ENCODE results near the gene RYR2. TPM values are rescaled to one million over a fixed set of nuclear protein-coding genes. Genes with fewer than 3 reads are reported as not detected.
"Not testable (repeated sequence)": the region's sequence is repeated elsewhere in the genome, so short reads cannot be mapped to it uniquely, and the experiment has no call there.

Gene RYR2
- total RNA-seq, 1 donor from 2014 or later: 8.7 TPM

GRCh38 chr1:237566581-237566980 lies 524.6 kb downstream of the RYR2 start:
- H3K27me3 Mint-ChIP-seq (ENCODE audit: low read depth): no peaks in the 10 kb centered on the region
- intact Hi-C loops (cut with micrococcal nuclease): loop anchor here (10.0 kb wide), 1 partner anchor 522 kb away; the partner anchor contains the start of gene RYR2
- no peaks in the 10 kb centered on the region for H3K4me1 Mint-ChIP-seq (ENCODE audit: low read depth)
- H3K4me3 Mint-ChIP-seq (ENCODE audit: low read depth): no peak overlapping the region
- H3K9me3 Mint-ChIP-seq: no peaks in the 10 kb centered on the region
- no peak for DNase-seq (ENCODE audit: low spot score)
- H3K27ac Mint-ChIP-seq: no peak overlapping the region
- no peaks in the 10 kb centered on the region for H3K36me3 Mint-ChIP-seq (ENCODE audit: low read depth)

- no peak overlapping the region for H3K27ac Mint-ChIP-seq
- intact Hi-C loops (cut with micrococcal nuclease): loop anchor here (10.0 kb wide), 1 partner anchor 524 kb away; the partner anchor contains the start of gene RYR2
- H3K9me3 Mint-ChIP-seq: no peaks in the 10 kb centered on the region
- H3K4me1 Mint-ChIP-seq (ENCODE audit: low read depth): no peaks in the 10 kb centered on the region
- no peaks in the 10 kb centered on the region for H3K27me3 Mint-ChIP-seq (ENCODE audit: low read depth)
- H3K4me3 Mint-ChIP-seq (ENCODE audit: low read depth): no peak overlapping the region
- no peaks in the 10 kb centered on the region for H3K36me3 Mint-ChIP-seq (ENCODE audit: low read depth)
- DNase-seq (ENCODE audit: low spot score): no peak
Measured at GRCh38 chr1:237568955-237569354, 527.0 kb downstream of the RYR2 start.

GRCh38 chr1:237570530-237570929 lies 528.5 kb downstream of the RYR2 start:
- Mint-ChIP-seq H3K27me3 (ENCODE audit: low read depth) (no peaks in the 10 kb centered on the region), H3K36me3 (ENCODE audit: low read depth) (no peaks in the 10 kb centered on the region), H3K4me3 (ENCODE audit: low read depth) (no peak overlapping the region), H3K27ac (no peak overlapping the region), H3K4me1 (ENCODE audit: low read depth) (no peaks in the 10 kb centered on the region), H3K9me3 (peaks cover 8% of the 10 kb centered on the region)
- intact Hi-C loops (cut with micrococcal nuclease): no loop called here
- DNase-seq (ENCODE audit: low spot score): no peak

- intact Hi-C loops (cut with micrococcal nuclease): no loop called here
- Mint-ChIP-seq H3K9me3 (peaks cover 27% of the 10 kb centered on the region), H3K36me3 (ENCODE audit: low read depth) (no peaks in the 10 kb centered on the region), H3K4me3 (ENCODE audit: low read depth) (no peak overlapping the region), H3K4me1 (ENCODE audit: low read depth) (no peaks in the 10 kb centered on the region), H3K27ac (no peak overlapping the region), H3K27me3 (ENCODE audit: low read depth) (no peaks in the 10 kb centered on the region)
- no peak for DNase-seq (ENCODE audit: low spot score)
Measured at GRCh38 chr1:237574536-237574935, 532.6 kb downstream of the RYR2 start.

GRCh38 chr1:237578540-237578939 lies 536.6 kb downstream of the RYR2 start:
- Mint-ChIP-seq H3K27ac (no peak overlapping the region), H3K9me3 (peaks cover 27% of the 10 kb centered on the region), H3K27me3 (ENCODE audit: low read depth) (no peaks in the 10 kb centered on the region), H3K4me3 (ENCODE audit: low read depth) (no peak overlapping the region), H3K4me1 (ENCODE audit: low read depth) (no peaks in the 10 kb centered on the region), H3K36me3 (ENCODE audit: low read depth) (no peaks in the 10 kb centered on the region)
- DNase-seq (ENCODE audit: low spot score): no peak
- intact Hi-C loops (cut with micrococcal nuclease): no loop called here

- no peak overlapping the region for H3K27ac Mint-ChIP-seq
Measured at GRCh38 chr1:237580726-237581125, 538.7 kb downstream of the RYR2 start.

GRCh38 chr1:237583270-237583669 lies 541.3 kb downstream of the RYR2 start:
- intact Hi-C loops (cut with micrococcal nuclease): no loop called here
- no peak for DNase-seq (ENCODE audit: low spot score)
- Mint-ChIP-seq H3K36me3 (ENCODE audit: low read depth) (no peaks in the 10 kb centered on the region), H3K27me3 (ENCODE audit: low read depth) (no peaks in the 10 kb centered on the region), H3K9me3 (peaks cover 2% of the 10 kb centered on the region), H3K4me3 (ENCODE audit: low read depth) (no peak overlapping the region), H3K27ac (no peak overlapping the region), H3K4me1 (ENCODE audit: low read depth) (no peaks in the 10 kb centered on the region)

More at GRCh38 chr1:237580726-237581125, 538.7 kb downstream of the RYR2 start:
- Mint-ChIP-seq H3K36me3 (ENCODE audit: low read depth) (no peaks in the 10 kb centered on the region), H3K4me3 (ENCODE audit: low read depth) (no peak overlapping the region), H3K4me1 (ENCODE audit: low read depth) (no peaks in the 10 kb centered on the region), H3K9me3 (peaks cover 17% of the 10 kb centered on the region), H3K27me3 (ENCODE audit: low read depth) (no peaks in the 10 kb centered on the region)
- DNase-seq (ENCODE audit: low spot score): no peak
- intact Hi-C loops (cut with micrococcal nuclease): no loop called here

GRCh38 chr1:237583756-237584155 lies 541.8 kb downstream of the RYR2 start:
- intact Hi-C loops (cut with micrococcal nuclease): no loop called here
- Mint-ChIP-seq H3K9me3 (no peaks in the 10 kb centered on the region), H3K36me3 (ENCODE audit: low read depth) (no peaks in the 10 kb centered on the region), H3K4me1 (ENCODE audit: low read depth) (no peaks in the 10 kb centered on the region), H3K27ac (no peak overlapping the region), H3K4me3 (ENCODE audit: low read depth) (no peak overlapping the region), H3K27me3 (ENCODE audit: low read depth) (no peaks in the 10 kb centered on the region)
- no peak for DNase-seq (ENCODE audit: low spot score)

- Mint-ChIP-seq H3K9me3 (peaks cover 5% of the 10 kb centered on the region), H3K36me3 (ENCODE audit: low read depth) (peaks cover 5% of the 10 kb centered on the region), H3K4me3 (ENCODE audit: low read depth) (no peak overlapping the region), H3K4me1 (ENCODE audit: low read depth) (no peaks in the 10 kb centered on the region), H3K27me3 (ENCODE audit: low read depth) (no peaks in the 10 kb centered on the region), H3K27ac (no peak overlapping the region)
- intact Hi-C loops (cut with micrococcal nuclease): no loop called here
- DNase-seq (ENCODE audit: low spot score): no peak
Measured at GRCh38 chr1:237590386-237590785, 548.4 kb downstream of the RYR2 start.

- Mint-ChIP-seq H3K4me3 (ENCODE audit: low read depth) (no peak overlapping the region), H3K27me3 (ENCODE audit: low read depth) (no peaks in the 10 kb centered on the region), H3K4me1 (ENCODE audit: low read depth) (no peaks in the 10 kb centered on the region), H3K27ac (no peak overlapping the region), H3K36me3 (ENCODE audit: low read depth) (peaks cover 14% of the 10 kb centered on the region), H3K9me3 (peaks cover 12% of the 10 kb centered on the region)
- intact Hi-C loops (cut with micrococcal nuclease): no loop called here
- DNase-seq (ENCODE audit: low spot score): no peak
Measured at GRCh38 chr1:237591353-237591752, 549.4 kb downstream of the RYR2 start.

GRCh38 chr1:237603036-237603568 lies 561.1 kb downstream of the RYR2 start:
- H3K9me3 Mint-ChIP-seq: peaks cover 14% of the 10 kb centered on the region
- H3K27me3 Mint-ChIP-seq (ENCODE audit: low read depth); H3K4me1 Mint-ChIP-seq (ENCODE audit: low read depth); H3K27ac Mint-ChIP-seq; H3K36me3 Mint-ChIP-seq (ENCODE audit: low read depth); DNase-seq (ENCODE audit: low spot score); intact Hi-C loops (cut with micrococcal nuclease); H3K4me3 Mint-ChIP-seq (ENCODE audit: low read depth): not testable (repeated sequence)

GRCh38 chr1:237608433-237608832 lies 566.4 kb downstream of the RYR2 start:
- no peak overlapping the region for H3K4me3 Mint-ChIP-seq (ENCODE audit: low read depth)
- no peaks in the 10 kb centered on the region for H3K4me1 Mint-ChIP-seq (ENCODE audit: low read depth)
- peaks cover 11% of the 10 kb centered on the region for H3K9me3 Mint-ChIP-seq
- H3K27ac Mint-ChIP-seq: no peak overlapping the region
- intact Hi-C loops (cut with micrococcal nuclease): no loop called here
- no peaks in the 10 kb centered on the region for H3K27me3 Mint-ChIP-seq (ENCODE audit: low read depth)
- peaks cover 7% of the 10 kb centered on the region for H3K36me3 Mint-ChIP-seq (ENCODE audit: low read depth)
- no peak for DNase-seq (ENCODE audit: low spot score)

- no peak for DNase-seq (ENCODE audit: low spot score)
- no peak overlapping the region for H3K27ac Mint-ChIP-seq
- peaks cover 6% of the 10 kb centered on the region for H3K36me3 Mint-ChIP-seq (ENCODE audit: low read depth)
- intact Hi-C loops (cut with micrococcal nuclease): no loop called here
- no peak overlapping the region for H3K4me3 Mint-ChIP-seq (ENCODE audit: low read depth)
- peaks cover 4% of the 10 kb centered on the region for H3K9me3 Mint-ChIP-seq
- H3K4me1 Mint-ChIP-seq (ENCODE audit: low read depth): no peaks in the 10 kb centered on the region
- H3K27me3 Mint-ChIP-seq (ENCODE audit: low read depth): no peaks in the 10 kb centered on the region
Measured at GRCh38 chr1:237610157-237610556, 568.2 kb downstream of the RYR2 start.

- no peaks in the 10 kb centered on the region for H3K27me3 Mint-ChIP-seq (ENCODE audit: low read depth)
- peaks cover 27% of the 10 kb centered on the region for H3K36me3 Mint-ChIP-seq (ENCODE audit: low read depth)
- H3K27ac Mint-ChIP-seq: no peak overlapping the region
- peaks cover 23% of the 10 kb centered on the region for H3K9me3 Mint-ChIP-seq
- no peaks in the 10 kb centered on the region for H3K4me1 Mint-ChIP-seq (ENCODE audit: low read depth)
- no peak for DNase-seq (ENCODE audit: low spot score)
- no peak overlapping the region for H3K4me3 Mint-ChIP-seq (ENCODE audit: low read depth)
- intact Hi-C loops (cut with micrococcal nuclease): no loop called here
Measured at GRCh38 chr1:237613984-237614383, 572.0 kb downstream of the RYR2 start.

Measured in activated T-helper 2 cell treated with anti-CD3 and anti-CD28 coated beads, Interferon-gamma antibody, Interleukin-2, Interleukin-4, amounts not matched to agents 10 μg/mL and 5 μg/mL and 100 μg/mL, durations not matched to agents 14 hours and 24 hours and 36 hours (primary cell).